Neural progenitor cell (in vitro differentiated cells): Measurements from ENCODE around the gene UBXN1.

Experiments used
- EZH2 ChIP-seq: fragments of 200-600 bp; sonication (generic); IDR thresholded peaks from 2 replicates; pipeline ENCODE4 v1.6.1; 2017; ENCODE audit warnings: antibody characterized with exemption, mild to moderate bottlenecking, moderate library complexity
- TF ChIP-seq, protein P1 (sequence below): fragments of 200-600 bp; sonication (generic); IDR thresholded peaks from 2 replicates; pipeline ENCODE4 v1.5.1; 2017; ENCODE audit warnings: antibody characterized with exemption, mild to moderate bottlenecking

DNA sequence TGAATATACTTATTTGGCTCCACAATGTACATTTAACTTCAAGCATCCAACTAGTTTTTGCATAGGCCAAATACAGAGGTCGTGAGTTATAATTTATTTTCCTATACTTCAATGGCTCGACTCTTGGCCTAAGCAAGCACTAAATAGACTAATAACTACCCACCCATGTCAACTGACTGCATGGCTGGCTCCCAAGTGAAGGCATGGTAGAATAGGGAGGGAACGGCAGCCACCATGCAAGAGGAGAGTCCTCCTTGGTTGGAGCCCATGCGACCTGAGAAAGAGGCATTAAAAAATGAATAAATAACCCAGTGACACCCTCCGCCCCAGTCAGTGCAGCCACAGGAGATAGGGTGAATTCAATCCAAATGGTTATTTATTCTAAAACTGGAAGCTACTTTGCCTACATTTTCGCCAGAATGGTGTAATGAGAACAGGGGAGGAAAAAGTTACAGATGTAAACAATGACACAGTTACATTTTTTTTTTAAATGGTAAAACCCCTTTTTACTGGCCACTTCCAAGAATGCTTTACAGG lies 33.5 kb upstream of the UBXN1 start:
- TF ChIP-seq, protein P1, sequence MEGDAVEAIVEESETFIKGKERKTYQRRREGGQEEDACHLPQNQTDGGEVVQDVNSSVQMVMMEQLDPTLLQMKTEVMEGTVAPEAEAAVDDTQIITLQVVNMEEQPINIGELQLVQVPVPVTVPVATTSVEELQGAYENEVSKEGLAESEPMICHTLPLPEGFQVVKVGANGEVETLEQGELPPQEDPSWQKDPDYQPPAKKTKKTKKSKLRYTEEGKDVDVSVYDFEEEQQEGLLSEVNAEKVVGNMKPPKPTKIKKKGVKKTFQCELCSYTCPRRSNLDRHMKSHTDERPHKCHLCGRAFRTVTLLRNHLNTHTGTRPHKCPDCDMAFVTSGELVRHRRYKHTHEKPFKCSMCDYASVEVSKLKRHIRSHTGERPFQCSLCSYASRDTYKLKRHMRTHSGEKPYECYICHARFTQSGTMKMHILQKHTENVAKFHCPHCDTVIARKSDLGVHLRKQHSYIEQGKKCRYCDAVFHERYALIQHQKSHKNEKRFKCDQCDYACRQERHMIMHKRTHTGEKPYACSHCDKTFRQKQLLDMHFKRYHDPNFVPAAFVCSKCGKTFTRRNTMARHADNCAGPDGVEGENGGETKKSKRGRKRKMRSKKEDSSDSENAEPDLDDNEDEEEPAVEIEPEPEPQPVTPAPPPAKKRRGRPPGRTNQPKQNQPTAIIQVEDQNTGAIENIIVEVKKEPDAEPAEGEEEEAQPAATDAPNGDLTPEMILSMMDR = no peak
- TF ChIP-seq EZH2 = no peak
